ENCODE data around the gene TJP2.

The TJP2 gene

GRCh38 chr9:69173891-69174615 lies at the start of gene TJP2:
TJP2 (plus strand) TSS chr9:69174277; CDS start chr9:69174373, 96 bp downstream.
- DNase-seq (ENCODE audit: low read depth in 2 of 2) = no peak

- no peak for DNase-seq (ENCODE audit: low read depth in 2 of 2)
Measured at GRCh38 chr9:69130456-69131441, 43.3 kb upstream of the TJP2 start.

GRCh38 chr9:69131682-69132081 lies 42.4 kb upstream of the TJP2 start:
- DNase-seq (ENCODE audit: low read depth in 2 of 2) = no peak

- no peak for DNase-seq (ENCODE audit: low read depth in 2 of 2)
Measured at GRCh38 chr9:69132361-69132760, 41.7 kb upstream of the TJP2 start.

GRCh38 chr9:69134412-69134811 lies 39.7 kb upstream of the TJP2 start:
- DNase-seq (ENCODE audit: low read depth in 2 of 2) = no peak

GRCh38 chr9:69136185-69136584 lies 37.9 kb upstream of the TJP2 start:
- no peak for DNase-seq (ENCODE audit: low read depth in 2 of 2)

- no peak for DNase-seq (ENCODE audit: low read depth in 2 of 2)
Measured at GRCh38 chr9:69136779-69137178, 37.3 kb upstream of the TJP2 start.

- no peak for DNase-seq (ENCODE audit: low read depth in 2 of 2)
Measured at GRCh38 chr9:69137311-69137710, 36.8 kb upstream of the TJP2 start.

- no peak for DNase-seq (ENCODE audit: low read depth in 2 of 2)
Measured at GRCh38 chr9:69139596-69139995, 34.5 kb upstream of the TJP2 start.

GRCh38 chr9:69140123-69140735 lies 33.8 kb upstream of the TJP2 start:
- no peak for DNase-seq (ENCODE audit: low read depth in 2 of 2)

GRCh38 chr9:69141851-69142250 lies 32.2 kb upstream of the TJP2 start:
- DNase-seq (ENCODE audit: low read depth in 2 of 2) = no peak

GRCh38 chr9:69143291-69143690 lies 30.8 kb upstream of the TJP2 start:
- no peak for DNase-seq (ENCODE audit: low read depth in 2 of 2)

GRCh38 chr9:69145144-69145715 lies 28.8 kb upstream of the TJP2 start:
- no peak for DNase-seq (ENCODE audit: low read depth in 2 of 2)

GRCh38 chr9:69147041-69147834 lies 26.8 kb upstream of the TJP2 start:
- DNase-seq (ENCODE audit: low read depth in 2 of 2) = no peak

GRCh38 chr9:69149321-69149807 lies 24.7 kb upstream of the TJP2 start:
- DNase-seq (ENCODE audit: low read depth in 2 of 2) = no peak

- DNase-seq (ENCODE audit: low read depth in 2 of 2) = no peak
Measured at GRCh38 chr9:69151506-69151905, 22.6 kb upstream of the TJP2 start.

GRCh38 chr9:69153707-69154521 lies 20.2 kb upstream of the TJP2 start:
- DNase-seq (ENCODE audit: low read depth in 2 of 2) = no peak

- no peak for DNase-seq (ENCODE audit: low read depth in 2 of 2)
Measured at GRCh38 chr9:69155341-69156030, 18.6 kb upstream of the TJP2 start.

- no peak for DNase-seq (ENCODE audit: low read depth in 2 of 2)
Measured at GRCh38 chr9:69157751-69158466, 16.2 kb upstream of the TJP2 start.
